NCI-H2029 (cell line): ENCODE results near the gene CEP131.

Source experiments
- DNase-seq: peaks from one replicate; lab custom pipeline; 2025; lab: John Stamatoyannopoulos, UW

The CEP131 gene

DNA sequence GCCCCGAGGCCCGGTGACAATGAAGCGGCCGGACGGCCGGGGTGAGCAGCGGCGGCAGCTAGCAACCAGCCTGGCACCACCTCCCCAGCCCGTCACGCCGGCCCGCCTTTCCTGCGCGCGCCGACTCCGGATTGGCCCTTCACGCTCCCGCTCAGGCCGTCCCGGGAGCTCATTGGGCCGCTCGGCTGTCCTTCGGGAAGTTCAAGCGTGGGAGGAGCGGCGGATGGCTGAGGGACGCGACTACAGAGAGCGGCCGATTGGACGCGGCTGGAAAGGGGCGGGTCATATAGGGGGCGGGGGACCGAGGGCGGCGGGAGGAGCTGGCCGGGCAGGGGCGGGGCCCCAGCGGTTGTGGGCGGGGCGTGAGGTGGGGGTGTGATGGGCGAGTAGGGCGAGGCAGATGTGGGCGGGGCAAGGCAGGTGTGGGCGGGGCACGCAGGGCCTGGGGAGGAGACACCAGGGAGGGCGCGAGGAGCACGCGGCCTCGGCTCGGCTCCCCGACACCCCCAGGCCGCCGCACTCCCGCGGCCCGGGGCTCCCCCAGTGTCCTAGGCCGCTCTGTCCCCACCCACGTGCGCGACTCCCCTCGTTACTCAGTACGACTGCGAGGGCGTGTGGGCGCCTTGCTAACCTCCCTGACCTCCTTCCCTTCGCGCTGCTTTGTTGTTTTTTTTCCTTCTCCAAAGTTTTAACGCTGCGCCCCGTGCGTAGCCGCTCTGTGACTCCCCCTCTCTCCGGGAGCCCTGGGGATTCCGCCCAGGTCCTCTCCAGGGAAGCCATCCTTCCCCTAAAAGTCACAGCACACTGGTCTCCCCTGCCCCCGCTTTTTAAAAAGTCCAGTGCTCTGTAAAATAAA lies at the start of gene CEP131:
Gene CEP131 (minus strand): TSS at position 60 of the 856 bp plus-strand sequence. CDS start 2,909 bp downstream, outside the sequence.
- DNase-seq, result peak; percentile 95

DNA sequence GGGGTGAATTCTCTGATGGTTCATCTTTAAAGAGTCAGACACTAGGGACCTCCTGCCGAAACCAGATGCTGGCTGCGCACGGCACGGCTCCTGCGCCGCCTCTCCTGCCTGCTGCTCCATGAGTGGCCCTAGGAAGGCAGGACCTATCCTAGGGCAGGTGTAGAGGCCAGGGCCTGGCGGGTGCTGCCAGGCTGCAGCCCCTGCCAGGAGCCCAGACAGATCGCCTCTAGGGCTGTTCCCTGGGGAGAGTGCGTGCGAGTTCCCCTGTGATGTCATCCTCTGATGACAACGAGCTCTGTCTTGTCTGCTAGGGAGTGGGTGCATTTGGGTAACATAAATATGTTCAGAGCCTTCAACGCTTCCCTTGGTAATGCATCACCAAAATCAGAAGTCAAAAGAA lies 48.5 kb upstream of the CEP131 start:
- no peak for DNase-seq

GRCh38 chr17:81270279-81270678 lies 47.5 kb upstream of the CEP131 start:
- DNase-seq, result no peak

- DNase-seq, result no peak
Measured at GRCh38 chr17:81267390-81268067, 44.8 kb upstream of the CEP131 start.

- DNase-seq, result no peak
Measured at GRCh38 chr17:81265576-81265975, 42.8 kb upstream of the CEP131 start.

DNA sequence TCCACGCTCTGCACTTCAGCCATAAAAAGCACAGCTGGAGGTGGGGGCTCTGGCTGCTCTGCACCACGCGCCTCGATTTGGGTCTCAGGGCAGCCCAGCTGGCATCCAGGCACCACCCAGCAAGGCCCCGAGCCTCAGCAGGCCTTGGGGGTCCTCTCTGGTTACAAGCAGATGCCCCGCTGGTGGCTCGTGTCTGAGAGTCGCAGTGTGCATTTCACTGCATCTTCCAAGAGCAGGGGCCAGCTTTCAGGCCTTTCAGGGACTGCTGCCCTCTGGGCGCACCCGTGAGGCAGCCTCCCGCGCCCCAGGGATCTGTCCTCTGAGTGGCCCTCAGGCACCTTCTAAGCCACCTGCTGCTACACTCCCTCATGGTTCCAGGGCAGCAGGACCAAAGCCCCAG lies 41.9 kb upstream of the CEP131 start:
- no peak for DNase-seq

- no peak for DNase-seq
Measured at GRCh38 chr17:81263371-81264181, 40.8 kb upstream of the CEP131 start.

DNA sequence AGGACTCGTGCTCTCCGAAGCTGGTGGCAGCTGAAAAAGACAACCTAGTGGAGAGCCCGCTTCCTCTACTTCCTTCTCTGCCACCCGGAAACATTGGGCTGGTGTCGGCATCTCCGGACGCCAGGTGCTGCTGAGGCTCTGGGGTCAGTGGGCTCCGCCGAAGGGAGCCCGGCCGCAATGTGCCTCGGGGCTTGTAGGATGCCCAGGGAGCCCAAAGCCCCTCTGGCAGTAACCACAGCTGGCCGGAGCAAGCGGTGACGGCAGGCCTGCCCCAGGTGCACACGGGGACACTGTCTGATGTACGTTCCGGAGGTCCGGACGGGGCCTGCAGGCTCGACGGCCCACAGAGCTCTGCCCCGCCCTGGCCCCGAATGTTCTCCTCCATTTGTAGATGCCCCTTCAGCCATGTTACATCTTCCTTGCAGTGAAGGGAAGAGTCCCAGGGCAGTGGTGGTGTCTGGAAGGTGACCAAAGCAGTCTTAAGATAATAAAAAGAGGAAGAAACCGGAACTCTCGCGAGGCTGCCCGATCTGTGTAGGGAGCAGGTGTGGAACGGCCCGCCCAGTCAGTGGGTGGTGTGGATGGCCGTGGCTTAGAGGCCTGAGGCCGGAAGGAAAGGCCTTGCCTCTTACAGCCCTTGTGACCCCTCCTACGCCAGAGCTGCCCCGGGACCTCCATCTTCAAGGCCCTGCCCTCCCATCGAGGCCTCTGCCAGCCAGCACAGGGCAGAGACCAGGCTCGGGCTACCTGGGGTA lies 39.0 kb upstream of the CEP131 start:
- no peak for DNase-seq

DNA sequence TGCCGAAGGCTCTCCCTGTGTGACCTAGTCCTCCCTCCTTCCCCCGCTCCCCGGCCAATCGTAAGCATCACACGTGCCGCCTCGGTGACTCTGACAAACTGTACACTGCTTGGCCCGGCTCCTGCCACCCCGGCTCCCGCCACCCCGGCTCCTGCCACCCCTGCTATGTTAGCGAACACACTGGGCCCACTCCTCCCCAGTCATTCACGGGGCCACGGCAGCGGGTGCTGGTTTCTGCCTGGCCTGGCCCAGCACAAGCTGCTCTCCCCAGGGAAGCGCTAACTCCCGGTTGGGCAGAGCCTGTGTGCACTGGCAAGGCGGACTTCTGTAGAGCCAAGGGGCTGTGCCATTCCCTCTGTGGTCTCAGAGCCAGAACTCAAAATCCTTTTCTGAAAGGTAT lies 38.3 kb upstream of the CEP131 start:
- DNase-seq, result no peak

DNA sequence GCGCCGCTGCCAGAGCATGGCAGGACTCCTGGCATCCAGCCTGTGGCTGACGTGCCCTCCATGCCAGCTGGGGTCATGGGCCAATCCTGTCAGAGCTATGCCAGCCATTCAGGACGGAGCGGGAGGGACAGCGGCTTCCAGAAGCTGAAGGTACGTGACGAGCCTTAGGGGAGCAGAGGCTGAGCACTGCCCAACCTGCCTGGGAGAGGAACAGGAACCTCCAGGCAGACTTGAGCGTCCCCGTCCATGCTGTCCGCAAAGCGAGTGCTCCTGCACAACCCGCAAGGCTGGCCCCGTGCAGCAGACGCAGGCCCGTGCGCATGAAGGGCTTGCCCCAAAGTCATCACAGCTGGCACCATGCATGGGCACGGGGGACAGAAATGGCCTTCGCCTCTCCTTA lies 37.9 kb upstream of the CEP131 start:
- DNase-seq, result no peak

DNA sequence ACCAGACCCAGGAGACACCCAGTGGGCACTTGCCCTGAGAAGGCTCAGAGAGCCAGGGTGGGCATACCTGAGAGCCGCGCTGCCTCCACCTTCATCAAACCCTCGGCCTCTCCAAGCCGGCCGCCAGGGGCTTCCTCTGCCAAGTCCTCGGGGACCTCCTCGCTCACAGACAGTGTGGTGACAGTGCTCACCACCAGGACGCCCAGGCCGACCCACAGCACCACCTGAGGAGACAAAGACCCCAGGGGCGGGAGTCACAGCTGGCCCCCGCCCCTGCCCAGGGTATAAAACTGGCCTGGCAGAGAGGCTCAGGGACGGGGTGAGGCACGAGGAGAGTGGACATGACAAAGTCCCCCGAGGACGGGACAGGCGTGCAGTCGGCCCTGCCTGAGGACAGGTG lies 37.4 kb upstream of the CEP131 start:
- no peak for DNase-seq

GRCh38 chr17:81259058-81259605 lies 36.4 kb upstream of the CEP131 start:
- no peak for DNase-seq

- no peak for DNase-seq
Measured at GRCh38 chr17:81258292-81258691, 35.5 kb upstream of the CEP131 start.

- no peak for DNase-seq
Measured at GRCh38 chr17:81257533-81257932, 34.8 kb upstream of the CEP131 start.

DNA sequence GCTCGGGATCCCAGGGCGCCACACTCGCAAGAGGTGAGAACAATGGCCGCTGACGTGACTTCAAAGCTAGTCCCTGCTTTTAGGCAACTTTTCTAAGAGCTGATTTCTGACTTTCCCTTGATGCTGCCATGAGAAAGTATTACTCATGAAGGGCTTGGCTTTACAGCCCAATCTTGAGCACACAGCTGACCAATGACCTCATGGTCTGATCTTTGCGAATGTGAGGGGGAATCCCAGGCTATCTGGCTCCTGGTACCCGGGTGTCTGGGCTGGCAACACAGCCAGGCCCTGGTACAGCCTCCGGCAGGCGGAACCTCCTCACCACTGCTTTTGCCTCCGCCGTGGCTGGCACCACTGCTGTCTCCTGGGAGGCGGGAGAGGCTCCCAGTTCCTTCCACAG lies 33.9 kb upstream of the CEP131 start:
- no peak for DNase-seq

DNA sequence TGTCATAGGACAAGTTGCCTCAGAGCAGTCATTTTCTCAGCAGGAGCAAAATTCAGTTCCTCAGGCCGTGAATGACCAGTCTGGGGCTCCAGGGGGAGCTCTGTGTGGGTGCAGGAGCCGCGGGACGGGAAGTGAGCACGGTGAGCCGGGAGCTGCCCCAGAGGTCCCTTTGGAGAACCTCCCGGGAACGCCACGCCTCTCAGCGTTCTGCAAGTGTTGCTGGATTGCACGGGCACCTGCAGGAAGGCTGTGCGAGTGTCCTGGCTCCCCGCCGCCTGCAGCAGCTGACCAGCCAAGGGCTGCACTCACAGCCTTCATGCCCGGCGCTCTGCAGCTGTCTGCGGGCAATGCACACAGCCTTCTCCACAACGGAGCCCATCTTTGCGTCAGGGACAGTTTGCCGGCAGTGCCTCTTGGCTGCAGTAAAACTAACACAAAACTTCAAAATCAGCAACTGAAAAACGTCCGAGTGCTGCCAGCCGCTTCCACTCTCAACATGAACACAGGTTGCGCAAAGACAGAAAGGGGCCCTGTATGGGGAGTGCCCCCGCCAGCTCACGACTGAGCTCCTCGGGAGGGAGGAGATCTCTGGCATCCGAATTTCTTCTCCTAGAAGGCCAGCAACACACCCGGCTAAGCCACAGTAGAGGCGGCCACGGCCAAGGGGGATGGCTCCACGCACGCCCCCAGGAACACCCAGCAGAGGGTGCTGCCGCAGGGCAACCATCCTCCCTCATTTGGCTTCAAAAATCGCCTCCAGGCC lies 32.4 kb upstream of the CEP131 start:
- peak; percentile 64 for DNase-seq

DNA sequence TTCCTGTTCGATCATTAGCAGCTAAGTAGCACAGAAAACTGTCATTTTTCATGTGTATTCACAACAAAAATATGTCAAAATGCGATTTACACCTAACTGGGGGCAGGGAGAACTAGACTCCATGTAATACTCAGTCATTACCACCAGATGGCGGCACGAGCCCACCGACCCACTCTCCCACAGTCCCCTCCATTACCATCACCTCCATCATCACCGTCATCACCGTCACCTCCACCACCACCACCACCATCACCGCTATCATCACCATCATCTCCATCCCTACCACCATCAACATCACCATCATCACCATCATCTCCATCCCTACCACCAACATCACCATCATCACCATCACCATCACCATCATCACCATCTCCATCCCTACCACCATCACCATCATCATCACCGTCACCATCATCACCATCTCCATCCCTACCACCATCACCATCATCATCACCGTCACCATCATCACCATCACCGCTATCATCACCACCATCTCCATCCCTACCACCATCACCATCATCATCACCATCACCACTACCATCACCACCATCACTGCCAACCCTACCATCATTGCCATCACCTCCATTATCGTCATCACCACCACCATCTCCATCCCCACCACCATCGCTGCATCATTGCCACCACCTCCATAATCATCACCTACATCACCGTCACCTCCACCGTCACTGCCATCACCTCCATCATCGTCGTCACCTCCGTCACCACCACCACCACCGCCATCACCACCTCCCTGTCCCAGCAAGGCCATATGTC lies 30.8 kb upstream of the CEP131 start:
- DNase-seq, result no peak

- DNase-seq, result no peak
Measured at GRCh38 chr17:81252987-81253329, 30.2 kb upstream of the CEP131 start.

DNA sequence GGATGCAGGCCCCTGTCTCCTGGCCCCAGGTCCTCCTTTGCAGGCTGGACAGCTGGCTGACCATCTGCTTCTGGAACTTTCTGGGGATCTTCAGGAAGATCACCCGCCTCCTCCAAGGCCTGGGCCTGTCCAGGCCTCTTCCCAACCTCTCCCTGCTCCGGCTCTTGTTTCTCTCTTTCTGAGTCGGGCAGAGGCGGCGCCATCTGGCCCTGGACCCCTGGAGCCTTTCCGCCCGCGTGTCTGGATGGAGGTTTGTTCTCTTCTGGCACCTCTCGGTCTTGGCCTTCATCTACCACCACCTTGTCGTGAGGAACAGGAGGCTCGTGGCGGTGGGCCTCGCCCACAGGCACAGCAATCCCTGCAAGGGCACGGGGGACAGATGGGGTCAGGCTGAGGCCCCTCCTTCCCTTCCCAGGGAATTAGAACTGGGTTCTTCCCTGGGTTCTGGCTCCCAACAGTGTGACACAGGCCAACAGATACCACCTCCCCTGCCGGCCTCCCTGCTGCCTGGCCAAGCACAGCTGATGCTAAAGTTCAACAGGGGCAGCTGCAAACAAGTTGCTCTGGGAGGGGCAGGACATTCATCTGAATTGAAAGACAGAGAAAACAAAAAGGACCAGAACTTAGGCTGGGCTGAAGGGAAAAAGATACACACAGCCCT lies 29.7 kb upstream of the CEP131 start:
- DNase-seq, result no peak
